Measurements from ENCODE around the gene TMED10.
"Not testable (repeated sequence)": the region's sequence is repeated elsewhere in the genome, so short reads cannot be mapped to it uniquely, and the experiment has no call there.

TMED10 gene

DNA sequence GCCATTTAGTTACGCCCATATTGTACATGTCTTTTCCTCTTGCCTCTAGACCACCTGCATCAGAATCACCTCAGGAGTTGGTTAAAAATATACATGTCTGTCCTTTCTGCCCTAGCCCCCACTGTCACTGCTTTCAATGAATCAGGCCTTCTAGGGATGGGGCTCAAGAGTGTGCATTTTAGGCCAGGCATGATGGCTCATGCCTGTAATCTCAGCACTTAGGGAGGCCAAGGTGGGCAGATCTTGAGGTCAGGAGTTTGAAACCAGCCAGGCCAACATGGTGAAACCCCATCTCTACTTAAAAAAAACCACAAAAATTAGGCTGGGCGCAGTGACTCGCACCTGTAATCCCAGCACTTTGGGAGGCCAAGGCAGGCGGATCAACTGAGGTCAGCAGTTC is 13.6 kb upstream of the TMED10 start:
- Histone ChIP-seq H3K9ac (ENCODE audit: low read depth, low read length) (no peak overlapping the region), H3K36me3 (ENCODE audit: insufficient read depth, low read length) (no peaks in the 10 kb centered on the region), H3K9me3 (replicated peaks; ENCODE audit: low read length) (no peaks in the 10 kb centered on the region), H3K4me2 (ENCODE audit: low read length) (no peak overlapping the region), H3K4me3 (ENCODE audit: low read length) (no peak overlapping the region), H3K4me1 (ENCODE audit: control insufficient read depth, insufficient read depth, low read length) (no peaks in the 10 kb centered on the region), H3K27me3 (ENCODE audit: control insufficient read depth, insufficient read depth, low read length) (peaks cover 8% of the 10 kb centered on the region)

DNA sequence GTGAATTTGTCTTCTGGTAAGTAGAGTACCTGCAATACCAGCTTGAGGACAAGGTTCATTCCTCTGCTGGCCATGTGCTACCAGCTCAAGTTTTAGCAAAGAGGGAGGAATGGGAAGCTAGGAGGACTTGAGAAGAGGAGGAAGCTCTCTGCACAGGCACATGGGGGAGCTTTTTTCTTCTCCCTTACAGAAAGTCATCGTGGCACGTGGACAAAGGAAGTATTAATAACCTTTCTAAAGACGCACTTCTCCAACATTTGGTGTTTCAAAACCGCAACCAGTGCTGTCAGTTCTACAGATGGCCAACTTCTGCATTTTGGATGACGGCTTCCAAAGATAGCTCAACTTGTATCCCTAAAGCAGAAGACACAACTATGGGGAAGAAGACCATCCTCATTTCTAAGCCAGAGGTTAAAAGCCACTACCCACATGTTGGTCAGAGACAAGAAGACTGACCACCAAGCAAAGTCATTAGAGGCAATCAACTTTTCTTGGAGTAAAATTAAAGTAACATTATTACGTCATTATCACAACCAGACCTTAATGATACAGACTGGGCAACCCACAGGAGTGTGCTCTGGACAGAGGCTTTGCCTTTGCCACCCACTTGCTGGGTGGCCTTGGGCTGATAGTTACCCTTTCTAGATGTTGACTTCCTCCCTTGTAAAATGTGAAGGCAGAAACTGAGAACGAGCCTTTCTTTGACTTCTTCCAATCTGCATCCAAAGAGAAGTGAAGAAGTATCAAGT is 12.3 kb upstream of the TMED10 start:
- H3K9ac ChIP-seq (ENCODE audit: low read depth, low read length) = no peak overlapping the region
- peaks cover 4% of the 10 kb centered on the region for H3K27me3 ChIP-seq (ENCODE audit: control insufficient read depth, insufficient read depth, low read length)
- H3K9me3 ChIP-seq (replicated peaks; ENCODE audit: low read length) = no peaks in the 10 kb centered on the region
- H3K4me2 ChIP-seq (ENCODE audit: low read length) = no peak overlapping the region
- H3K36me3 ChIP-seq (ENCODE audit: insufficient read depth, low read length) = no peaks in the 10 kb centered on the region
- H3K4me3 ChIP-seq (ENCODE audit: low read length) = no peak overlapping the region
- H3K4me1 ChIP-seq (ENCODE audit: control insufficient read depth, insufficient read depth, low read length) = peaks cover 9% of the 10 kb centered on the region

- Histone ChIP-seq H3K9me3 (replicated peaks; ENCODE audit: low read length) (no peaks in the 10 kb centered on the region), H3K4me1 (ENCODE audit: control insufficient read depth, insufficient read depth, low read length) (peaks cover 14% of the 10 kb centered on the region), H3K27me3 (ENCODE audit: control insufficient read depth, insufficient read depth, low read length) (peaks cover 4% of the 10 kb centered on the region), H3K9ac (ENCODE audit: low read depth, low read length) (no peak overlapping the region), H3K36me3 (ENCODE audit: insufficient read depth, low read length) (no peaks in the 10 kb centered on the region), H3K4me2 (ENCODE audit: low read length) (no peak overlapping the region), H3K4me3 (ENCODE audit: low read length) (no peak overlapping the region)
These were observed 11.7 kb upstream of the TMED10 start for GRCh38 chr14:75188086-75188485.

DNA sequence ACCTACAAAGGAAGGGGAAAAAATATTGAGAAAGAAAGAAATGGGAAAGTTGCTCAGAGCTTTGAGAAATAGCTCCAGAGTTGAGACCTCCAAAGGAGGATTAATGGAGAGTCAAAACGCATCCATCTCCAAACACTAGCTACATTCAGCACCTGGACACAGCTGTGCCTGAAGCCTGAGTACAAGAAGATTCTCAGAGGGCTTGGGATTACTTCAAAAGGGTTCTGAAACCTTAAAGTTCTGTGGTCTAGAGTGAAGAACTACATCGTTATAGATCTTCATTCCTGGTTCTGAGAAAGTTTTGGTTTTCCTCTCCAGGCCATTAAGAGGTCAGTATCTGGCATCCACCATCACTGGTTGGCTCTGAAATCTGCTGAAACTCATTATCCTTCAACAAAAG is 10.5 kb upstream of the TMED10 start:
- H3K4me2 ChIP-seq (ENCODE audit: low read length) = no peak overlapping the region
- no peaks in the 10 kb centered on the region for H3K9me3 ChIP-seq (replicated peaks; ENCODE audit: low read length)
- no peak overlapping the region for H3K9ac ChIP-seq (ENCODE audit: low read depth, low read length)
- no peak overlapping the region for H3K4me3 ChIP-seq (ENCODE audit: low read length)
- H3K27me3 ChIP-seq (ENCODE audit: control insufficient read depth, insufficient read depth, low read length) = peaks cover 4% of the 10 kb centered on the region
- peaks cover 23% of the 10 kb centered on the region for H3K4me1 ChIP-seq (ENCODE audit: control insufficient read depth, insufficient read depth, low read length)
- no peaks in the 10 kb centered on the region for H3K36me3 ChIP-seq (ENCODE audit: insufficient read depth, low read length)

DNA sequence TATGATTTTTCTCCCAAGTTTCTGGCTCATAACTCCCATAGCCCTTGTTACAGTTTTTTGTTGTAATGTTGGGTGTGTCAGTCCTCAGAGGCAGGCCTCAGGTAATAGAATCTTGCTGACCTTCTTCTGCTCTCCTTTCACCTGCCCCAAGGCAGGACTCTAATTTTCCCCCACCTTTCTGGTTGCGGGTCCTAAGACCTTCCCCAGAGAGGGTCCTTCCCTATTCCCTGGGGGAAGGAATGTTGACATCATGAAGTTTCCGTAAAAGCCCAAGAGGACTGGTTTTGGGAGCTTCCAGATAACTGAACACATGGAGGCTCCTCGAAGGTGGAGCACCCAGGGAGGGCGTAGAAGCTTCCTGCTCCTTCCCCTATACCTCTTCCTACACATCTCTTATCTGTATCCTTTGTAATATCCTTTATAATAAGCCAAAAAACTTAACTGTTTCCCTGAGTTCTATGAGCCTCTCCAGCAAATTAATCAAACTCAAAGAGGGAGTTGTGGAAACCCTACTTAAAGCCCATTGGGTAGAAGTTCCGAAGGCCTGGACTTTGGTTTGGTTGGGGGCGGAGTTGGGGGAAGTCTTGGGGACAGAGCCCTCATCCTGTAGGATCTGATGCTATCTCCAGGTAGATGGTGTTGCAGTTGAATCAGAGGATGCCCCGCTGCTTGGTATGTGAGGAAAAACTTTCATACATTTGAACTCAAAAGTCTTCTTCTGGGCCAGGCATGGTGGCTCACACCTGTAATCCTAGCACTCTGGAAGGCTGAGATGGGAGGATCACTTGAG is 9.0 kb upstream of the TMED10 start:
- peaks cover 4% of the 10 kb centered on the region for H3K27me3 ChIP-seq (ENCODE audit: control insufficient read depth, insufficient read depth, low read length)
- H3K4me3 ChIP-seq (ENCODE audit: low read length) = no peak overlapping the region
- H3K36me3 ChIP-seq (ENCODE audit: insufficient read depth, low read length) = no peaks in the 10 kb centered on the region
- H3K4me1 ChIP-seq (ENCODE audit: control insufficient read depth, insufficient read depth, low read length) = peaks cover 23% of the 10 kb centered on the region
- no peak overlapping the region for H3K9ac ChIP-seq (ENCODE audit: low read depth, low read length)
- no peak overlapping the region for H3K4me2 ChIP-seq (ENCODE audit: low read length)
- H3K9me3 ChIP-seq (replicated peaks; ENCODE audit: low read length) = no peaks in the 10 kb centered on the region

DNA sequence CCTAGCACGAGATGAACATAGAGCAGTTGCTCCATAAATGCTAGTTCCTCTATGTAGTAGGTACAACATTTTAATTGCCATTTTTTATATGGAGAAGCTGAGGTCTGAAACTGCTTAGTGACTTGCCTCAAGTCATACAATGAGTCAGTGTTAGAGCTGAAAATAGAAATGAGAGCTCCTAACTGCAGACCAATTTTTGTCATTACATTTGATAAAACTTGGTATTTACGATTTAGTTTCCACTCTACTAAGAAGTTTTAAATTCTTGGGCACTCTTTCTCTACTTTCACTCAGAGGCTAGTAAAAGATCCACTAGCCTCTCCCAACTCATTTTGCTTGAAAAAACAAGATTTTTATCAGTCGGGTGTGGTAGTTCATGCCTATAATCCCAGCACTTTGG is 8.1 kb upstream of the TMED10 start:
- Histone ChIP-seq H3K4me3 (ENCODE audit: low read length) (no peak overlapping the region), H3K4me2 (ENCODE audit: low read length) (no peak overlapping the region)

GRCh38 chr14:75184039-75184438 is 7.6 kb upstream of the TMED10 start:
- H3K36me3 ChIP-seq (ENCODE audit: insufficient read depth, low read length) = no peaks in the 10 kb centered on the region

More for the DNA sequence above, 8.1 kb upstream of the TMED10 start:
- no peaks in the 10 kb centered on the region for H3K36me3 ChIP-seq (ENCODE audit: insufficient read depth, low read length)
- peak overlapping the region; percentile 44 for H3K9ac ChIP-seq (ENCODE audit: low read depth, low read length)
- peaks cover 23% of the 10 kb centered on the region for H3K4me1 ChIP-seq (ENCODE audit: control insufficient read depth, insufficient read depth, low read length)
- peaks cover 4% of the 10 kb centered on the region for H3K27me3 ChIP-seq (ENCODE audit: control insufficient read depth, insufficient read depth, low read length)
- H3K9me3 ChIP-seq (replicated peaks; ENCODE audit: low read length) = no peaks in the 10 kb centered on the region

GRCh38 chr14:75183225-75183624 is 6.8 kb upstream of the TMED10 start:
- Histone ChIP-seq H3K36me3 (ENCODE audit: insufficient read depth, low read length) (no peaks in the 10 kb centered on the region), H3K4me2 (ENCODE audit: low read length) (peak overlapping the region; percentile 53), H3K4me1 (ENCODE audit: control insufficient read depth, insufficient read depth, low read length) (peaks cover 23% of the 10 kb centered on the region), H3K9ac (ENCODE audit: low read depth, low read length) (peak overlapping the region; percentile 54), H3K4me3 (ENCODE audit: low read length) (no peak overlapping the region), H3K9me3 (replicated peaks; ENCODE audit: low read length) (no peaks in the 10 kb centered on the region), H3K27me3 (ENCODE audit: control insufficient read depth, insufficient read depth, low read length) (peaks cover 4% of the 10 kb centered on the region)

More at GRCh38 chr14:75184039-75184438, 7.6 kb upstream of the TMED10 start:
- Histone ChIP-seq H3K4me3 (ENCODE audit: low read length) (no peak overlapping the region), H3K27me3 (ENCODE audit: control insufficient read depth, insufficient read depth, low read length) (peaks cover 4% of the 10 kb centered on the region), H3K4me1 (ENCODE audit: control insufficient read depth, insufficient read depth, low read length) (peaks cover 23% of the 10 kb centered on the region), H3K9ac (ENCODE audit: low read depth, low read length) (peak overlapping the region; percentile 44), H3K9me3 (replicated peaks; ENCODE audit: low read length) (no peaks in the 10 kb centered on the region), H3K4me2 (ENCODE audit: low read length) (no peak overlapping the region)

DNA sequence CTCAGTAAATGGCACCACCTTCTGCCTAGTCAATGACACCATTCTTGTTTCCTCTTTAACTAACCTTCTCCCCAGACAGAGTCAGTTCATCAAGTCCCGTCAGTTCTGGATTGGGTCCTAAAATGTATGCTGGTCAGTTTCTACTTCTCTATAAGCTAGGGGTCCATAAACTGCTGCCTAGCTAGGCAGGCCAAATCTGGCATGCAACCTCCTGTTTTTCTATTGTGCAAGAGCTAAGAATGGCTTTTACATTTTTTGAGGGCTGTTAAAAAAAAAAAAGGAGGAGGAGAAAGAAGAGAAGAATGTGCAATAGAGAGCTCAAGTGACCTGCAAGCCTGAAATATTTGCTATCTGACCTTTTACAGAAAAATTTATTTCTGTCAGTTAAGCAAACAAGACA is 6.4 kb upstream of the TMED10 start:
- Histone ChIP-seq H3K4me2 (ENCODE audit: low read length) (peak overlapping the region; percentile 53), H3K4me1 (ENCODE audit: control insufficient read depth, insufficient read depth, low read length) (peaks cover 23% of the 10 kb centered on the region), H3K36me3 (ENCODE audit: insufficient read depth, low read length) (no peaks in the 10 kb centered on the region), H3K9me3 (replicated peaks; ENCODE audit: low read length) (no peaks in the 10 kb centered on the region), H3K4me3 (ENCODE audit: low read length) (no peak overlapping the region), H3K27me3 (ENCODE audit: control insufficient read depth, insufficient read depth, low read length) (peaks cover 4% of the 10 kb centered on the region), H3K9ac (ENCODE audit: low read depth, low read length) (peak overlapping the region; percentile 10)

DNA sequence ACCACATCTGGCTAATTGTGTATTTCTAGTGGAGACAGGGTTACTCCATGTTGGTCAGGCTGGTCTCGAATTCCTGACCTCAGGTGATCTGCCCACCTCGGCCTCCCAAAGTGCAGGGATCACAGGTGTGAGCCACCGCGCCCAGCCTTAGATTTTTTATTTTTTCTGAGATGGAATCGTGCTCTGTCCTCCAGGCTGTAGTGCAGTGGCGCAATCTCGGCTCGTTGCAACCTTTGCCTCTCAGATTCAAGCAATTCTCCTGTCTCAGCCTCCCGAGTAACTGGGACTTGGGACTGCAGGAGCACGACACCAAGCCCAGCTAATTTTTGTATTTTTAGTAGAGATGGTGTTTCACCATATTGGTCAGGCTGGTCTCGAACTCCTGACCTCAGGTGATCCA is 5.8 kb upstream of the TMED10 start:
- not testable (repeated sequence) for H3K4me3 ChIP-seq (ENCODE audit: low read length); H3K36me3 ChIP-seq (ENCODE audit: insufficient read depth, low read length); H3K9me3 ChIP-seq (replicated peaks; ENCODE audit: low read length); H3K4me2 ChIP-seq (ENCODE audit: low read length); H3K9ac ChIP-seq (ENCODE audit: low read depth, low read length); H3K27me3 ChIP-seq (ENCODE audit: control insufficient read depth, insufficient read depth, low read length)
- H3K4me1 ChIP-seq (ENCODE audit: control insufficient read depth, insufficient read depth, low read length) = peaks cover 23% of the 10 kb centered on the region

- Histone ChIP-seq H3K4me3 (ENCODE audit: low read length) (no peak overlapping the region), H3K9ac (ENCODE audit: low read depth, low read length) (no peak overlapping the region), H3K27me3 (ENCODE audit: control insufficient read depth, insufficient read depth, low read length) (no peaks in the 10 kb centered on the region), H3K4me1 (ENCODE audit: control insufficient read depth, insufficient read depth, low read length) (peaks cover 23% of the 10 kb centered on the region), H3K4me2 (ENCODE audit: low read length) (no peak overlapping the region), H3K36me3 (ENCODE audit: insufficient read depth, low read length) (no peaks in the 10 kb centered on the region), H3K9me3 (replicated peaks; ENCODE audit: low read length) (no peaks in the 10 kb centered on the region)
These were observed 5.1 kb upstream of the TMED10 start for GRCh38 chr14:75181293-75182062.

All from skeletal muscle satellite cell (primary cell).